GM12878 (cell line): Measurements from ENCODE around the gene GH1. TPM values are rescaled to one million over a fixed set of nuclear protein-coding genes. Genes with fewer than 3 reads are reported as not detected.
A peak's percentile ranks its signal among the peaks of the same experiment; 100 is the strongest.

ENCODE experiments used
- ATAC-seq: fragments of 200-7000 bp; cut with Tn5 transposase; 3 replicates; pipeline ENCODE4 v1.9.1; 2020; ENCODE audit warnings: mild to moderate bottlenecking, moderate library complexity
- BruUV-seq: library from RNA; stranded (reverse); fragments of 400-500 nt; replicated peaks from 2 replicates; lab custom pipeline; 2021; lab: Mats Ljungman, UMichigan
- CTCF ChIA-PET: fragments of 300-600 bp; sonication (Branson Sonifier 250); formaldehyde crosslinking; extraction: SDS; loops from one replicate; lab custom pipeline; 2021; ENCODE audit warnings: inconsistent platforms; lab: Yijun Ruan, JAX
- POLR2A ChIA-PET: fragments of 350-600 bp; formaldehyde crosslinking; extraction: SDS; loops from one replicate; lab custom pipeline; 2021; ENCODE audit warnings: inconsistent platforms; lab: Charles Lee
- RAD21 ChIA-PET: fragments of 300-600 bp; sonication (Branson Sonifier 250); formaldehyde crosslinking; loops from one replicate; lab custom pipeline; 2023; ENCODE audit warnings: antibody characterized with exemption; ENCODE audit not compliant: unreplicated experiment; lab: Charles Lee
- SMC1A ChIA-PET: fragments of 300-600 bp; sonication (Branson Sonifier 250); formaldehyde crosslinking; loops from one replicate; lab custom pipeline; 2023; ENCODE audit not compliant: unreplicated experiment, uncharacterized antibody; lab: Charles Lee
- DNase-seq: peaks from one replicate; pipeline ENCODE4 v3.0.0-alpha.2; 2011; ENCODE audit warnings: low read depth, low spot score
- FAIRE-seq: peaks from 3 replicates; lab custom pipeline; 2011; peaks lifted over from hg19 to GRCh38; lab: Jason Lieb, UNC
- H2AFZ ChIP-seq: 2 replicates; pipeline ENCODE4 v1.6.0; 2011; ENCODE audit warnings: low read depth, low read length, control low read depth; ENCODE audit not compliant: control insufficient read depth
- H3K27ac ChIP-seq: 2 replicates; pipeline ENCODE4 v1.5.1; 2011; ENCODE audit warnings: control low read depth; ENCODE audit not compliant: control insufficient read depth, insufficient read depth
- H3K27me3 ChIP-seq, 2 experiments: replicated peaks in 1 of 2; 2 replicates each; pipeline versions ENCODE4 v1.6.0 to v1.6.1; 2011; ENCODE audit warnings: low read length in 1 of 2; ENCODE audit not compliant: control insufficient read depth in 2 of 2, insufficient read depth in 2 of 2
- H3K36me3 ChIP-seq, 2 experiments: 2 replicates each; pipeline ENCODE4 v1.5.1; 2011; ENCODE audit warnings: low read length in 1 of 2; ENCODE audit not compliant: control insufficient read depth in 2 of 2, insufficient read depth in 2 of 2
- H3K4me1 ChIP-seq: 2 replicates; pipeline ENCODE4 v1.6.1; 2011; ENCODE audit warnings: mild to moderate bottlenecking, low read length, moderate library complexity, mixed read lengths; ENCODE audit not compliant: control insufficient read depth, insufficient read depth
- H3K4me2 ChIP-seq: 2 replicates; pipeline ENCODE4 v1.6.0; 2011; ENCODE audit warnings: control low read depth; ENCODE audit not compliant: control insufficient read depth, insufficient read depth
- H3K4me3 ChIP-seq: fragments of 200-600 bp; sonication (generic); 2 replicates; pipeline ENCODE4 v1.5.1; 2016
- H3K79me2 ChIP-seq: 2 replicates; pipeline ENCODE4 v1.6.0; 2011; ENCODE audit warnings: low read length; ENCODE audit not compliant: control insufficient read depth, insufficient read depth
- H3K9ac ChIP-seq: 2 replicates; pipeline ENCODE4 v1.8.0; 2011; ENCODE audit warnings: low read length, control low read depth, mixed read lengths; ENCODE audit not compliant: control insufficient read depth, insufficient read depth
- H3K9me3 ChIP-seq: replicated peaks from 3 replicates; pipeline ENCODE4 v1.5.1; 2011; ENCODE audit warnings: mild to moderate bottlenecking, low read length; ENCODE audit not compliant: control insufficient read depth, insufficient read depth
- H4K20me1 ChIP-seq: 2 replicates; pipeline ENCODE4 v1.6.0; 2011; ENCODE audit not compliant: control insufficient read depth, insufficient read depth
- ASH2L ChIP-seq: fragments of 300-600, 200-600 bp; sonication (generic); IDR thresholded peaks from 2 replicates; pipeline ENCODE4 v1.6.1; 2017; ENCODE audit warnings: low read depth, mild to moderate bottlenecking, borderline replicate concordance
- BMI1 ChIP-seq: fragments of 450-650 bp; IDR thresholded peaks from 2 replicates; pipeline ENCODE4 v1.6.1; 2016; ENCODE audit warnings: mild to moderate bottlenecking, moderate library complexity, borderline replicate concordance
- E4F1 ChIP-seq: fragments of 450-650 bp; IDR thresholded peaks from 2 replicates; pipeline ENCODE4 v1.6.1; 2018; ENCODE audit warnings: borderline replicate concordance, mild to moderate bottlenecking; ENCODE audit not compliant: partially characterized antibody
- ESRRA ChIP-seq: IDR thresholded peaks from 2 replicates; pipeline ENCODE4 v1.6.1; 2012; ENCODE audit warnings: mild to moderate bottlenecking, low read length, improper control_type of control experiment
- FOXM1 ChIP-seq: IDR thresholded peaks from 2 replicates; pipeline ENCODE4 v1.6.1; 2012; ENCODE audit warnings: low read depth, mild to moderate bottlenecking, inconsistent platforms, low read length, moderate library complexity
- NR2C1 ChIP-seq: fragments of 450-650 bp; IDR thresholded peaks from 2 replicates; pipeline ENCODE4 v1.6.1; 2017; ENCODE audit warnings: antibody characterized with exemption, mild to moderate bottlenecking, moderate library complexity
- PML ChIP-seq: IDR thresholded peaks from 2 replicates; pipeline ENCODE4 v1.6.1; 2012; ENCODE audit warnings: low read length, inconsistent platforms
- SP1 ChIP-seq: IDR thresholded peaks from one replicate; pipeline ENCODE4 v1.6.1; 2011; ENCODE audit warnings: low read depth, low read length
- TBL1XR1 ChIP-seq: IDR thresholded peaks from 2 replicates; pipeline ENCODE4 v1.6.1; 2012; ENCODE audit warnings: low read depth, low read length, improper control_type of control experiment
- YBX1 ChIP-seq: fragments of 450-650 bp; IDR thresholded peaks from 2 replicates; pipeline ENCODE4 v1.6.1; 2016; ENCODE audit warnings: antibody characterized with exemption
- WGBS: methylation state at CpG from one replicate; pipeline ENCODE4 v1.1.6; 2016; ENCODE audit warnings: low lambda C conversion rate; ENCODE audit not compliant: insufficient replicate concordance, insufficient coverage; ENCODE audit errors: missing lambda C conversion rate; 5-methylcytosine and 5-hydroxymethylcytosine counted together
- in situ Hi-C: fragments of 300-500 bp; cut with MboI; formaldehyde crosslinking; loops from 9 replicates; pipeline ENCODE4 v1.14.3; 2018; ENCODE audit warnings: mixed read lengths
- intact Hi-C: fragments of 100-400 bp; cut with micrococcal nuclease; formaldehyde crosslinking; loops from one replicate; pipeline ENCODE4 v1.14.2; 2022; ENCODE audit not compliant: unreplicated experiment
- polyA plus RNA-seq, 11 experiments: library from polyadenylated mRNA; depleted of rRNA in 4 of 11; unstranded in 6 of 11; stranded (reverse) in 5 of 11; fragments of >200 nt; fragmentation: Nextera tagmentation in 4 of 11; fragmentation: Illumina TruSeq in 1 of 11; extraction: Ambion mirVana in 4 of 11; extraction: Trizol in 1 of 11; gene quantifications; 1 replicate in 1 of 11; 2 replicates in 10 of 11; pipeline versions ENCODE4 v1.2.1 to v1.2.3, GENCODE V29; 2011 to 2016; ENCODE audit warnings: inconsistent platforms in 2 of 11, missing spikeins in 2 of 11, low read depth in 1 of 11
- total RNA-seq, 4 experiments: library from RNA; depleted of rRNA in 3 of 4; stranded (reverse); fragments of >200 nt in 3 of 4; fragmentation: Illumina TruSeq in 1 of 4; extraction: Trizol in 1 of 4; gene quantifications; 2 replicates each; pipeline versions ENCODE4 v1.2.1 to v1.2.3, GENCODE V29; 2013 to 2021
- TF ChIP-seq, protein P1 (sequence below): fragments of 450-650 bp; formaldehyde crosslinking; IDR thresholded peaks from 2 replicates; pipeline ENCODE4 v1.4.0; 2020; ENCODE audit warnings: mild to moderate bottlenecking, moderate library complexity

GH1 gene
- total and polyA plus RNA-seq, 10 of the 15 experiments (the other 5 are each of a cell fraction or from before 2014, with no cell fraction given), result 0.13 to 0.42 TPM; not detected in 8

DNA sequence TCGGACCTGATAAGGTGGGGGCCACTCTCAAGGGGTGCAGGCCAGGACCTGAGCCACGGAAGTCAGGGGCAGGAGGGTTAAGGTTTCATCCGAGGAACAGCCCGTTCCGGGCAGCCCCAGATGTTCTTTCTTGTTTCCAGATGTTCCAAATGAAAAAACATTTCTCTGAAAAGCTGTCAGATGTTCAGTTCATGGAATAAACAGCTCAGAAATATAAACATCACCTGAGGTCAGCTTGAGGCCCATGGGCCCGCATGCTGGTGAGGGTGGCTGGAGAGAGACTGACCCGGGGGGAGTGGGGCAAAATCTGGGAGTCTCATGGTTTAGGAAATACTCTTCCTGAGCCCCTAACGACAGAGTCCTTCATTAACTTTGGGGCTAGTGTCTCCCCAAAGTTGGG is 15.0 kb upstream of the GH1 start:
- no peaks in the 10 kb centered on the region for H4K20me1 ChIP-seq
- H2AFZ ChIP-seq, result no peak overlapping the region
- H3K79me2 ChIP-seq, result peaks cover 32% of the 10 kb centered on the region
- H3K4me2 ChIP-seq, result peak overlapping the region; percentile 88
- H3K9ac ChIP-seq, result no peak overlapping the region
- 97% methylated on average over 8 of the region's 8 CpGs for WGBS
- no peaks in the 10 kb centered on the region for H3K9me3 ChIP-seq
- DNase-seq, result no peak
- BruUV-seq, result no TSS peak
- no peak overlapping the region for H3K27ac ChIP-seq
- CTCF ChIA-PET, result interaction anchor here (1.4 to 8.7 kb wide), 7 partner anchors 13 to 92 kb away, joined by 3 to 153 read pairs (median 10); partner anchors contain the start of gene GH1
- no peak for ATAC-seq
- FAIRE-seq, result no peak
- in situ Hi-C loops (no loop called here), intact Hi-C loops (no loop called here)
- H3K27me3 ChIP-seq, result no peaks in the 10 kb centered on the region
- peaks cover 33% of the 10 kb centered on the region for H3K4me1 ChIP-seq
- RAD21 ChIA-PET, result interaction anchor here (1.7 to 9.0 kb wide), 6 partner anchors 13 to 199 kb away, joined by 5 to 130 read pairs (median 16); partner anchors contain the start of gene GH1
- POLR2A ChIA-PET, result interaction anchor here (0.7 to 5.9 kb wide), 6 partner anchors 9 to 92 kb away, joined by 3 to 68 read pairs (median 12); partner anchors contain the start of gene ICAM2
- no peak for TF ChIP-seq FOXM1
- TF ChIP-seq TBL1XR1, result no peak
- no peak for TF ChIP-seq PML
- TF ChIP-seq ESRRA, result no peak
- TF ChIP-seq NR2C1, result no peak
- no peak for TF ChIP-seq ASH2L
- TF ChIP-seq BMI1, result no peak
- TF ChIP-seq, protein P1, sequence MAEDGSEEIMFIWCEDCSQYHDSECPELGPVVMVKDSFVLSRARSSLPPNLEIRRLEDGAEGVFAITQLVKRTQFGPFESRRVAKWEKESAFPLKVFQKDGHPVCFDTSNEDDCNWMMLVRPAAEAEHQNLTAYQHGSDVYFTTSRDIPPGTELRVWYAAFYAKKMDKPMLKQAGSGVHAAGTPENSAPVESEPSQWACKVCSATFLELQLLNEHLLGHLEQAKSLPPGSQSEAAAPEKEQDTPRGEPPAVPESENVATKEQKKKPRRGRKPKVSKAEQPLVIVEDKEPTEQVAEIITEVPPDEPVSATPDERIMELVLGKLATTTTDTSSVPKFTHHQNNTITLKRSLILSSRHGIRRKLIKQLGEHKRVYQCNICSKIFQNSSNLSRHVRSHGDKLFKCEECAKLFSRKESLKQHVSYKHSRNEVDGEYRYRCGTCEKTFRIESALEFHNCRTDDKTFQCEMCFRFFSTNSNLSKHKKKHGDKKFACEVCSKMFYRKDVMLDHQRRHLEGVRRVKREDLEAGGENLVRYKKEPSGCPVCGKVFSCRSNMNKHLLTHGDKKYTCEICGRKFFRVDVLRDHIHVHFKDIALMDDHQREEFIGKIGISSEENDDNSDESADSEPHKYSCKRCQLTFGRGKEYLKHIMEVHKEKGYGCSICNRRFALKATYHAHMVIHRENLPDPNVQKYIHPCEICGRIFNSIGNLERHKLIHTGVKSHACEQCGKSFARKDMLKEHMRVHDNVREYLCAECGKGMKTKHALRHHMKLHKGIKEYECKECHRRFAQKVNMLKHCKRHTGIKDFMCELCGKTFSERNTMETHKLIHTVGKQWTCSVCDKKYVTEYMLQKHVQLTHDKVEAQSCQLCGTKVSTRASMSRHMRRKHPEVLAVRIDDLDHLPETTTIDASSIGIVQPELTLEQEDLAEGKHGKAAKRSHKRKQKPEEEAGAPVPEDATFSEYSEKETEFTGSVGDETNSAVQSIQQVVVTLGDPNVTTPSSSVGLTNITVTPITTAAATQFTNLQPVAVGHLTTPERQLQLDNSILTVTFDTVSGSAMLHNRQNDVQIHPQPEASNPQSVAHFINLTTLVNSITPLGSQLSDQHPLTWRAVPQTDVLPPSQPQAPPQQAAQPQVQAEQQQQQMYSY (CRISPR knock-in tag), result no peak
- TF ChIP-seq YBX1, result no peak
- TF ChIP-seq SP1, result no peak
- no peak for TF ChIP-seq E4F1
- no peak overlapping the region for H3K4me3 ChIP-seq
- SMC1A ChIA-PET, result interaction anchor here (0.7 to 9.0 kb wide), 4 partner anchors 13 to 89 kb away, joined by 3 to 111 read pairs (median 36); partner anchors contain the start of gene GH1
- peaks cover 6 to 7% of the 10 kb centered on the region in 2 experiments; a peak in 2 of 4 replicates for H3K36me3 ChIP-seq
